GM18868 (cell line): ENCODE results near the gene ESYT1.

ENCODE experiments used
- ATAC-seq: cut with Tn5 transposase; IDR thresholded peaks from one replicate; pipeline ENCODE4 v1.9.1; 2021; ENCODE audit warnings: mild to moderate bottlenecking, moderate library complexity; ENCODE audit not compliant: unreplicated experiment

Gene ESYT1

GRCh38 chr12:56127888-56128669, at the start of gene ESYT1:
Gene ESYT1, plus strand, starts transcription at chr12:56128267. Its CDS starts 53 bp downstream, at chr12:56128320.
- peak; percentile 88 for ATAC-seq

GRCh38 chr12:56078427-56078826, 49.6 kb upstream of the ESYT1 start:
- no peak for ATAC-seq

GRCh38 chr12:56078931-56079722, 48.9 kb upstream of the ESYT1 start:
- peak; percentile 70 for ATAC-seq

- no peak for ATAC-seq
Measured at GRCh38 chr12:56079723-56080555, 48.1 kb upstream of the ESYT1 start, which contains the start of gene ERBB3. Gene ERBB3, plus strand, starts transcription at chr12:56080165. Its CDS starts 136 bp downstream, at chr12:56080301.

- no peak for ATAC-seq
Measured at GRCh38 chr12:56080556-56081138, 47.4 kb upstream of the ESYT1 start.

- no peak for ATAC-seq
Measured at GRCh38 chr12:56081393-56082347, 46.4 kb upstream of the ESYT1 start.

- no peak for ATAC-seq
Measured at GRCh38 chr12:56082382-56082781, 45.7 kb upstream of the ESYT1 start.

GRCh38 chr12:56082967-56083366, 45.1 kb upstream of the ESYT1 start:
- no peak for ATAC-seq

GRCh38 chr12:56084958-56085543, 43.0 kb upstream of the ESYT1 start:
- ATAC-seq = no peak

- ATAC-seq = no peak
Measured at GRCh38 chr12:56086096-56086495, 42.0 kb upstream of the ESYT1 start.

GRCh38 chr12:56086608-56087007, 41.5 kb upstream of the ESYT1 start:
- ATAC-seq = no peak

GRCh38 chr12:56087220-56087619, 40.8 kb upstream of the ESYT1 start:
- no peak for ATAC-seq

- no peak for ATAC-seq
Measured at GRCh38 chr12:56097738-56098137, 30.3 kb upstream of the ESYT1 start.

GRCh38 chr12:56098592-56098991, 29.5 kb upstream of the ESYT1 start:
- ATAC-seq = no peak

GRCh38 chr12:56099787-56100186, 28.3 kb upstream of the ESYT1 start:
- no peak for ATAC-seq

GRCh38 chr12:56101045-56101444, 27.0 kb upstream of the ESYT1 start:
- ATAC-seq = no peak

GRCh38 chr12:56102683-56103065, 25.4 kb upstream of the ESYT1 start:
- ATAC-seq = no peak

- ATAC-seq = no peak
Measured at GRCh38 chr12:56103066-56103711, 24.9 kb upstream of the ESYT1 start.

- no peak for ATAC-seq
Measured at GRCh38 chr12:56103823-56104108, 24.3 kb upstream of the ESYT1 start.
